PC-9 (cell line): ENCODE results near the gene FAM120B.

Source experiments
- EZH2 ChIP-seq: fragments of 200-600 bp; sonication (generic); IDR thresholded peaks from 2 replicates; pipeline ENCODE4 v1.8.0; 2017; ENCODE audit warnings: antibody characterized with exemption, low read depth
- TF ChIP-seq, protein P1 (sequence below): fragments of 200-600 bp; sonication (generic); conservative IDR thresholded peaks from 2 replicates; pipeline ENCODE4 v1.6.1; 2017; ENCODE audit warnings: mixed run types, antibody characterized with exemption, mild to moderate bottlenecking, moderate library complexity

DNA sequence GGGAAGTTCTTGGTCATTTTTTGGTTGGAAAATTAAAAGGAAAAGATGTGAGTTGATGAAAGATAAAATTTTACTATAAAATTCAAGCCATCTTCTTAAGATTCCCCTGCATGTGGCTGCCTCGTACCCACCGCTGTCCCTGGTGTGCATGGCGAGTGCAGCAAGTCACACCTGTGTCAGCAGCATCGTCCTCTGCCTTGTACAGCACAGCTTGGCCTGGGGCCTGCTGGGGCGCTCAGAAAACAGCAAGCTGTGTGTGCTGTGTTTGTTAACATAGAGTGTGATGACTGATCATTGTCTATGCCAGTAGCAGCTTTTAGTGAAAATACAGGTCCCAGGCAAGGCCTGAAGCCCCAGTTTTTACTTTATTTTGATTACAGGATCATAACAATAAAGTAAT lies 56.7 kb downstream of the FAM120B start:
- TF ChIP-seq, protein P1, sequence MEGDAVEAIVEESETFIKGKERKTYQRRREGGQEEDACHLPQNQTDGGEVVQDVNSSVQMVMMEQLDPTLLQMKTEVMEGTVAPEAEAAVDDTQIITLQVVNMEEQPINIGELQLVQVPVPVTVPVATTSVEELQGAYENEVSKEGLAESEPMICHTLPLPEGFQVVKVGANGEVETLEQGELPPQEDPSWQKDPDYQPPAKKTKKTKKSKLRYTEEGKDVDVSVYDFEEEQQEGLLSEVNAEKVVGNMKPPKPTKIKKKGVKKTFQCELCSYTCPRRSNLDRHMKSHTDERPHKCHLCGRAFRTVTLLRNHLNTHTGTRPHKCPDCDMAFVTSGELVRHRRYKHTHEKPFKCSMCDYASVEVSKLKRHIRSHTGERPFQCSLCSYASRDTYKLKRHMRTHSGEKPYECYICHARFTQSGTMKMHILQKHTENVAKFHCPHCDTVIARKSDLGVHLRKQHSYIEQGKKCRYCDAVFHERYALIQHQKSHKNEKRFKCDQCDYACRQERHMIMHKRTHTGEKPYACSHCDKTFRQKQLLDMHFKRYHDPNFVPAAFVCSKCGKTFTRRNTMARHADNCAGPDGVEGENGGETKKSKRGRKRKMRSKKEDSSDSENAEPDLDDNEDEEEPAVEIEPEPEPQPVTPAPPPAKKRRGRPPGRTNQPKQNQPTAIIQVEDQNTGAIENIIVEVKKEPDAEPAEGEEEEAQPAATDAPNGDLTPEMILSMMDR, result no peak
- TF ChIP-seq EZH2, result no peak
